SK-N-SH treated with all-trans-retinoic acid at 6 μM for 48 hours (cell line): Measurements from ENCODE around the gene FRMD4A.

Source experiments
- ATAC-seq: fragments of 200-7000 bp; cut with Tn5 transposase; 3 replicates; pipeline ENCODE4 v1.9.1; 2020; ENCODE audit warnings: mild to moderate bottlenecking, moderate library complexity
- ARNTL ChIP-seq: fragments of 450-650 bp; formaldehyde crosslinking; IDR thresholded peaks from 2 replicates; pipeline ENCODE4 v1.5.0; 2020; ENCODE audit warnings: low read depth, mild to moderate bottlenecking, moderate library complexity, borderline replicate concordance
- BACH2 ChIP-seq: fragments of 250-450 bp; sonication (Bioruptor Pico); IDR thresholded peaks from 2 replicates; pipeline ENCODE4 v1.9.0; 2021; ENCODE audit warnings: mild to moderate bottlenecking, borderline replicate concordance
- CSDC2 ChIP-seq: fragments of 250-450 bp; sonication (Bioruptor Pico); IDR thresholded peaks from 2 replicates; pipeline ENCODE4 v1.5.0; 2020; ENCODE audit warnings: mild to moderate bottlenecking, moderate library complexity
- CSRNP3 ChIP-seq: fragments of 250-450 bp; sonication (Bioruptor Pico); IDR thresholded peaks from 2 replicates; pipeline ENCODE4 v1.5.1; 2021; ENCODE audit warnings: mild to moderate bottlenecking, moderate library complexity
- ESRRG ChIP-seq: fragments of 250-450 bp; sonication (Bioruptor Pico); IDR thresholded peaks from 2 replicates; pipeline ENCODE4 v1.6.1; 2021; ENCODE audit warnings: mild to moderate bottlenecking
- ISL1 ChIP-seq: fragments of 250-450 bp; sonication (Bioruptor Pico); IDR thresholded peaks from 2 replicates; pipeline ENCODE4 v2.1.2; 2022; ENCODE audit warnings: mild to moderate bottlenecking, moderate library complexity
- OSR1 ChIP-seq: fragments of 250-450 bp; sonication (Bioruptor Pico); IDR thresholded peaks from 2 replicates; pipeline ENCODE4 v1.8.0; 2022; ENCODE audit warnings: moderate library complexity, mild to moderate bottlenecking, inconsistent platforms
- PATZ1 ChIP-seq: fragments of 250-450 bp; sonication (Bioruptor Pico); IDR thresholded peaks from 2 replicates; pipeline ENCODE4 v1.8.0; 2020; ENCODE audit warnings: mild to moderate bottlenecking, moderate library complexity, borderline replicate concordance
- RARB ChIP-seq: fragments of 250-450 bp; sonication (Bioruptor Pico); IDR thresholded peaks from 2 replicates; pipeline ENCODE4 v1.8.0; 2021; ENCODE audit warnings: mild to moderate bottlenecking, moderate library complexity
- SNAI2 ChIP-seq: fragments of 250-450 bp; sonication (Bioruptor Pico); IDR thresholded peaks from 2 replicates; pipeline ENCODE4 v1.5.0; 2020; ENCODE audit warnings: mild to moderate bottlenecking, moderate library complexity
- TCF4 ChIP-seq: fragments of 250-450 bp; sonication (Bioruptor Pico); IDR thresholded peaks from 2 replicates; pipeline ENCODE4 v1.8.0; 2021; ENCODE audit warnings: mild to moderate bottlenecking, moderate library complexity, borderline replicate concordance
- TOX ChIP-seq: fragments of 250-450 bp; sonication (Bioruptor Pico); IDR thresholded peaks from 2 replicates; pipeline ENCODE4 v1.8.0; 2021; ENCODE audit warnings: mild to moderate bottlenecking, moderate library complexity, borderline replicate concordance
- ZC3H10 ChIP-seq: fragments of 250-450 bp; sonication (Bioruptor Pico); IDR thresholded peaks from 2 replicates; pipeline ENCODE4 v1.5.1; 2021; ENCODE audit warnings: mild to moderate bottlenecking, moderate library complexity
- ZFP3 ChIP-seq: fragments of 250-450 bp; sonication (Bioruptor Pico); IDR thresholded peaks from 2 replicates; pipeline ENCODE4 v1.5.0; 2020; ENCODE audit warnings: mild to moderate bottlenecking, moderate library complexity
- ZFP30 ChIP-seq: fragments of 450-650 bp; formaldehyde crosslinking; IDR thresholded peaks from 2 replicates; pipeline ENCODE4 v1.5.0; 2022; ENCODE audit warnings: mild to moderate bottlenecking, moderate library complexity
- ZNF565 ChIP-seq: fragments of 450-650 bp; formaldehyde crosslinking; conservative IDR thresholded peaks from 2 replicates; pipeline ENCODE4 v1.5.0; 2020; ENCODE audit warnings: low read depth, mild to moderate bottlenecking, moderate library complexity
- ZNF70 ChIP-seq: fragments of 450-650 bp; formaldehyde crosslinking; IDR thresholded peaks from 2 replicates; pipeline ENCODE4 v1.5.0; 2020; ENCODE audit warnings: mild to moderate bottlenecking, moderate library complexity
- TF ChIP-seq, protein P1 (sequence below): fragments of 250-450 bp; sonication (Bioruptor Pico); IDR thresholded peaks from 2 replicates; pipeline ENCODE4 v1.8.0; 2021; ENCODE audit warnings: low read depth, mild to moderate bottlenecking, moderate library complexity, borderline replicate concordance
- TF ChIP-seq, protein P2 (sequence below): fragments of 250-450 bp; sonication (Bioruptor Pico); IDR thresholded peaks from 2 replicates; pipeline ENCODE4 v1.5.1; 2020; ENCODE audit warnings: low read depth, mild to moderate bottlenecking, moderate library complexity

The FRMD4A gene

DNA sequence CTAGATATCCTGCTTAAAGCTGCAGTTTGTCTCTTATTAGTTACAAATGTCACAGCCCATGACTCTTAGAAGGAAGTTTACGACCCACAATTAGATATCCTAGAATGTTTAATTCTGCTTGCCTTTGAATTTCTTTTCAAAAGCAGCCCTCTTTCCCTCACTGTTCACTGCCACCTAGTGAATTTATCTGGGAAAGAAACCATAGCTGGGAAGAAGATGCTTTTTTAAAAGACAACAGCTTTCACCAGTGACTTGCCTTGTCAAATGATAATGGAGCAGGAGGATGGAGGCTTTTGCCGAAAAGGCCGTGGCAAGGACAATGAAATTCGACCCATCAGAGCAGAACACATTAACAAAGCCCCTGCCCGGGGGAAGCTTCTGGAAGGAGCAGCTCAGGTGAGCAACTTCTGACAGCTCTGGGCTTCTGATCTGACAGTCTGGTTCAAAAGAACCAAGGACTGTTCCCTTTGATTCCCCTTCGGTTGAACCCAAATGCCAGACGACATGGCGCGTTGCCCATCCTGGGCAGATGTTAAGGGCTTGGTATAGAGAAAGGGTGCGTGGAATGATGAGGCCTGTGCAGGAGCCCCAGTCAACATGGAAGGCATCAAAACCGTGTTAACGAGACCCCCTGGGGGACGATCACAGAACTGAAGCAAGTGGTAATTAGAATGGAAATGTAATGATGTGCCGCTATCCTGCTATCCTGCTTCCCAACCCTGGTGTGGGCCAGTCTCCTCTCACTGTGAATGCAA is 236.8 kb downstream of the FRMD4A start:
- ATAC-seq: peak; percentile 83
- TF ChIP-seq ZFP30: no peak

DNA sequence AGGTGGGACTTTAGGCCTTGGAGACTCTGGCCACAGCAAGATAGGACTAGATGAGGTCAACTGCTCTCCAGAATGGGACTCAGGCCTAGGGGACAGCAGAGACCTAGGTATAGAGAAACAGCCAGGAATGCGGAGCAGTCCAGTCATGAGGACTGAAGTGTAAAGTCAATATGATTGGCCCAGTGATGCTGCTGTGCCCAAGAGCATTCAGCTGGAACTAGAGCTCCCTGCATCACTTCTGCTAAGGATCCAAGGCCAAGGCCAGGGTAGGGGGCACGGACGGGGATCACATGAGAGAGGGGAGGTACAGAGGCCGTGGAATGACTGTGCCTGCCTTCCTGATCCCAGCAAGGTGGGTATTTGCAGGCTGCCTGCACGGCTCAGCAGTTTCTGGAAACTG is 237.9 kb downstream of the FRMD4A start:
- ATAC-seq: no peak
- no peak for TF ChIP-seq ISL1 (CRISPR knock-in tag)
- TF ChIP-seq, protein P1, sequence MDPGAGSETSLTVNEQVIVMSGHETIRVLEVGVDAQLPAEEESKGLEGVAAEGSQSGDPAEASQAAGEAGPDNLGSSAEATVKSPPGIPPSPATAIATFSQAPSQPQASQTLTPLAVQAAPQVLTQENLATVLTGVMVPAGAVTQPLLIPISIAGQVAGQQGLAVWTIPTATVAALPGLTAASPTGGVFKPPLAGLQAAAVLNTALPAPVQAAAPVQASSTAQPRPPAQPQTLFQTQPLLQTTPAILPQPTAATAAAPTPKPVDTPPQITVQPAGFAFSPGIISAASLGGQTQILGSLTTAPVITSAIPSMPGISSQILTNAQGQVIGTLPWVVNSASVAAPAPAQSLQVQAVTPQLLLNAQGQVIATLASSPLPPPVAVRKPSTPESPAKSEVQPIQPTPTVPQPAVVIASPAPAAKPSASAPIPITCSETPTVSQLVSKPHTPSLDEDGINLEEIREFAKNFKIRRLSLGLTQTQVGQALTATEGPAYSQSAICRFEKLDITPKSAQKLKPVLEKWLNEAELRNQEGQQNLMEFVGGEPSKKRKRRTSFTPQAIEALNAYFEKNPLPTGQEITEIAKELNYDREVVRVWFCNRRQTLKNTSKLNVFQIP (CRISPR knock-in tag): no peak
- TF ChIP-seq, all 23 proteins: peak for 0

- no peak for ATAC-seq
- TF ChIP-seq, protein P2, sequence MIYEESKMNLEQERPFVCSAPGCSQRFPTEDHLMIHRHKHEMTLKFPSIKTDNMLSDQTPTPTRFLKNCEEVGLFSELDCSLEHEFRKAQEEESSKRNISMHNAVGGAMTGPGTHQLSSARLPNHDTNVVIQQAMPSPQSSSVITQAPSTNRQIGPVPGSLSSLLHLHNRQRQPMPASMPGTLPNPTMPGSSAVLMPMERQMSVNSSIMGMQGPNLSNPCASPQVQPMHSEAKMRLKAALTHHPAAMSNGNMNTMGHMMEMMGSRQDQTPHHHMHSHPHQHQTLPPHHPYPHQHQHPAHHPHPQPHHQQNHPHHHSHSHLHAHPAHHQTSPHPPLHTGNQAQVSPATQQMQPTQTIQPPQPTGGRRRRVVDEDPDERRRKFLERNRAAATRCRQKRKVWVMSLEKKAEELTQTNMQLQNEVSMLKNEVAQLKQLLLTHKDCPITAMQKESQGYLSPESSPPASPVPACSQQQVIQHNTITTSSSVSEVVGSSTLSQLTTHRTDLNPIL (CRISPR knock-in tag): no peak
- TF ChIP-seq BACH2 (CRISPR knock-in tag) (no peak), ISL1 (CRISPR knock-in tag) (no peak), CSDC2 (CRISPR knock-in tag) (no peak), ESRRG (CRISPR knock-in tag) (no peak), OSR1 (no peak), ZC3H10 (no peak)
- TF ChIP-seq, protein P1 (CRISPR knock-in tag): no peak
These were observed 241.0 kb downstream of the FRMD4A start for GRCh38 chr10:14089556-14090292.

- no peak for ATAC-seq
These were observed 243.2 kb downstream of the FRMD4A start for GRCh38 chr10:14087566-14087965.

More at GRCh38 chr10:14087566-14087965, 243.2 kb downstream of the FRMD4A start:
- no peak for TF ChIP-seq ZNF565 (CRISPR knock-in tag)
- no peak for TF ChIP-seq TOX (CRISPR knock-in tag)
- no peak for TF ChIP-seq ISL1 (CRISPR knock-in tag)
- TF ChIP-seq, protein P2 (CRISPR knock-in tag): no peak
- no peak for TF ChIP-seq CSRNP3
- TF ChIP-seq ESRRG (CRISPR knock-in tag): no peak
- TF ChIP-seq ZFP30: no peak
- TF ChIP-seq TCF4: no peak
- TF ChIP-seq ARNTL (CRISPR knock-in tag): no peak
- no peak for TF ChIP-seq ZNF70 (CRISPR knock-in tag)
- TF ChIP-seq RARB: no peak
- no peak for TF ChIP-seq CSDC2 (CRISPR knock-in tag)
- TF ChIP-seq ZC3H10: no peak
- TF ChIP-seq ZFP3 (CRISPR knock-in tag): no peak
- TF ChIP-seq SNAI2: no peak
- TF ChIP-seq BACH2 (CRISPR knock-in tag): no peak
- no peak for TF ChIP-seq PATZ1 (CRISPR knock-in tag)
- TF ChIP-seq, all 23 proteins: peak for 0
